Occipital lobe (tissue), 2 donors: ENCODE measurements around the gene C5orf15. TPM values are rescaled to one million over a fixed set of nuclear protein-coding genes. Genes with fewer than 3 reads are reported as not detected.
"Not testable (repeated sequence)": the region's sequence is repeated elsewhere in the genome, so short reads cannot be mapped to it uniquely, and the experiment has no call there.

ENCODE experiments used
- DNase-seq: peaks from one replicate; lab custom pipeline; 2025; lab: John Stamatoyannopoulos, UW
- total RNA-seq: library from RNA; depleted of rRNA; stranded (reverse); fragments of >200 nt; gene quantifications from one replicate; pipeline ENCODE4 v1.2.3, GENCODE V29; 2014

The C5orf15 gene
- total RNA-seq, 1 donor from 2014 or later: 56.3 TPM

GRCh38 chr5:133963493-133964128, 4.8 kb downstream of the C5orf15 start:
- no peak for DNase-seq

GRCh38 chr5:133962801-133963476, 5.5 kb downstream of the C5orf15 start:
- DNase-seq: no peak

- DNase-seq: no peak
Observed at GRCh38 chr5:133962131-133962530, 6.3 kb downstream of the C5orf15 start.

DNA sequence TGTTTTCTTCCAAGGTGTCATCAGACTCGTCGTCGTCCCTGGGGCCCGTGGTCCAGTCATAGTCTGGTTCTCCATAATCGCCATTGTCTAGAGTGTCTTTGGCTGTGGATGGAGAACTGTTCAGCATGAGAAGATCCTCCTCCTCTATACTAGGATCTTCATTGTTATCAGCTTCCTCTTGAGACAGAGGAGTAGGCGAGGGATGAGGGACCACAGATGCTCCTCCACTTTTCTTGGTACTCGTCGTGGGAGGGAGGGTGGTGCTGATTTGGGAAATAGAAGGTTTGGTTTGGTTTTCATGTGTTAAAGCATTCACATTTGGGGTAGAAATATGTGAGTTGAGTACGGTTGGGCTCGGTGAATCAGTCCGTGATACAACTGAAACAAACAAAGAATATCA, 8.8 kb downstream of the C5orf15 start:
- DNase-seq: no peak

GRCh38 chr5:133957591-133957990, 10.8 kb downstream of the C5orf15 start:
- DNase-seq: no peak

DNA sequence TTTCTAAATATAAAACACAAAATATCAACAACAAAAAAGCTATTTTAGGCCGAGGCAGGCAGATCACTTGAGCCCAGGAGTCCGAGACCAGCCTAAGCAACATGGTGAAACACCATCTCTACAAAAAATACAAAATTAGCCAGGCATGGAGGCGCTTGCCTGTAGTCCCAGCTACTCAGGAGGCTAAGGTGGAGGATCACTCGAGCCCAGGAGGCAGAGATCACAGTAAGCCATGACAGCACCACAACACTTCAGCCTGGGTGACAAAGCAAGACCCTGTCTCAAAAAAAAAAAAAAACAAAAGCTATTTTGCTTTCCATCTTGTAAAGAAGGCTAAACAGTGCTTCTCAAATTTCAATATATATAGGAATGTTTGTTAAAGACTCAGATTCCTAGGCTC, 11.3 kb downstream of the C5orf15 start:
- DNase-seq: no peak

DNA sequence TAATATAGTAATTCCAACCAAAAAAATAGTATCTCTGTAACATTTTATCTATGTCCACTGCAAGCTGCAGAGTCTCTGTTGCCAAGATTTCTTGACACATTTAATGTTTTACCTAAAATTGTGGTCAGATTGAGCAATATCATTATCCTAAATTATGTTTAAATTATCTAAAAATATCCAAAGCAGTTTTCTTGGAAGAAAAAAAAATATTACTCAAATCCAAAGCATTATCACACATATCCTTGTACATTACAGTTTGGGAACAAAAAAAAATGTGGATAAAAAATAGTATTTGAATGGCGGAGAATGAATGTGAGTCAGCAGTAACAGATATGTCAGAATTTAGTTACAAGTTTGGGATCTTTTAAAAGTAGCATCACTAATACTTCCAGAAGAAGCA, 12.2 kb downstream of the C5orf15 start:
- DNase-seq: not testable (repeated sequence)

- no peak for DNase-seq
Observed at GRCh38 chr5:133953568-133954145, 14.8 kb downstream of the C5orf15 start.

GRCh38 chr5:133952729-133953567, 15.5 kb downstream of the C5orf15 start:
- DNase-seq: peak; percentile 40

GRCh38 chr5:133950821-133951612, 17.4 kb downstream of the C5orf15 start:
- DNase-seq: no peak

GRCh38 chr5:133948721-133949120, 19.7 kb downstream of the C5orf15 start:
- no peak for DNase-seq

- DNase-seq: no peak
Observed at GRCh38 chr5:133947431-133947841, 21.0 kb downstream of the C5orf15 start.

- no peak for DNase-seq
Observed at GRCh38 chr5:133945568-133945967, 22.9 kb downstream of the C5orf15 start.

GRCh38 chr5:133944263-133945185, 23.9 kb downstream of the C5orf15 start:
- no peak for DNase-seq

GRCh38 chr5:133943475-133943817, 25.0 kb downstream of the C5orf15 start:
- DNase-seq: no peak

DNA sequence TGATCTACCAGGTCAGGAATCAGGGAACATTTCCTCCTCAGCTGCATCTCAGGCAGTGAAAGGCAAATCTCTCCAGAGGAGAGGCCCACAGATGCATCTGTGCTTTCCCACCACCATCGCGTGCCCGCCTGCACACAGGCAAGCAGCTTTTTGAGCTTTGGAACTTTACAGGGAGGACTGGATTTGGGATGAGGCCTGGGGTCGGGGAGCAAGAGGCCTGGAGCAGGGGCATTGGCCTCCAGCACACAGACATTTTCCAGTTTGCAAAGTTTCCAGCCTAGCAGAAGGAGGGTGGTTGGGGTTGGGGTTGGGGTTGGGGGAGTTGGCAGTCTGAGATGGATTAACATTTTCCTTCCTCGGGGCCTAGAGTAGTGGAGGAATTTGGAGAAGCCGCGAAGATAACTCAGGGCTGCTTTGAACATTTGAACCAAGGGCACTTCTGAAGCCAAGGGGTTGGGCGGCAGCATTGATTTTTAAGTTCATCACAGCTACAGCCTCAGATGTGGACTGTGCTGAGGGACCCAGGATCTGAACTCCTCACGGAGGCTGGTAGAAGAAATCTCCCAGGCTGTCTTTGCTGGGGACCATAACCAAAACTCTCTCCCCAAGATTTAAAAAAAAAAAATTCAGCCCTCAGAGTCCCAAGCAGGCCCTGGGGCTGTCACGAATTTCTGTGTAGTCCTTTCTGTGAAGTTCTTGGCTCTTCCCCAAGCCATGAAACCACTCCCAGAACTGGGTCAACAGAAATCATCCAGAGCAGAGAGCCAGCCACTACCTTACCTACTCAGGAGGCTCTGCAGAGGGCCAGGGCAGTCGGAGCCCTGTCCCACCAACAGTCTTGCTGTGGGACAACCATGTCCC, 25.6 kb downstream of the C5orf15 start:
- DNase-seq: no peak

- DNase-seq: no peak
Observed at GRCh38 chr5:133941456-133942196, 26.8 kb downstream of the C5orf15 start.

- no peak for DNase-seq
Observed at GRCh38 chr5:133939668-133940067, 28.8 kb downstream of the C5orf15 start.

GRCh38 chr5:133938929-133939328, 29.5 kb downstream of the C5orf15 start:
- no peak for DNase-seq
